Neural cell (in vitro differentiated cells): ENCODE measurements around the gene EPPIN.

Experiments used
- CTCF ChIP-seq: fragments of 450-650 bp; IDR thresholded peaks from 2 replicates; pipeline ENCODE4 v1.5.1; 2014; ENCODE audit warnings: antibody characterized with exemption, mild to moderate bottlenecking, moderate library complexity; ENCODE audit not compliant: poor library complexity, severe bottlenecking
- EZH2 ChIP-seq: fragments of 200-600, 300-800 bp; shearing (Covaris generic), sonication (generic); IDR thresholded peaks from 2 replicates; pipeline ENCODE4 v1.6.1; 2014; ENCODE audit warnings: antibody characterized with exemption, low read length, borderline replicate concordance, mild to moderate bottlenecking; ENCODE audit not compliant: insufficient read depth, poor library complexity, severe bottlenecking
- POLR2AphosphoS5 ChIP-seq: IDR thresholded peaks from 2 replicates; pipeline ENCODE4 v1.6.1; 2012
- RAD21 ChIP-seq: fragments of 450-650 bp; conservative IDR thresholded peaks from 2 replicates; pipeline ENCODE4 v1.6.1; 2014; ENCODE audit warnings: antibody characterized with exemption, mild to moderate bottlenecking, moderate library complexity
- SMC3 ChIP-seq: fragments of 450-650 bp; conservative IDR thresholded peaks from 2 replicates; pipeline ENCODE4 v1.6.1; 2014; ENCODE audit warnings: antibody characterized with exemption, mild to moderate bottlenecking, moderate library complexity; ENCODE audit not compliant: poor library complexity
- TAF1 ChIP-seq: IDR thresholded peaks from 2 replicates; pipeline ENCODE4 v1.6.1; 2012; ENCODE audit warnings: low read depth

GRCh38 chr20:45578231-45578630 lies 31.0 kb upstream of the EPPIN start:
- no peak for TF ChIP-seq CTCF
- TF ChIP-seq RAD21, result no peak
- TF ChIP-seq POLR2AphosphoS5, result no peak
- TF ChIP-seq TAF1, result no peak
- no peak for TF ChIP-seq SMC3
- no peak for TF ChIP-seq EZH2
